HEK293 (cell line): ENCODE data around the gene GAS2L2.

ENCODE experiments used
- BCL11A ChIP-seq: fragments of 450-650 bp; formaldehyde crosslinking; IDR thresholded peaks from 2 replicates; pipeline ENCODE4 v1.5.1; 2016; ENCODE audit warnings: low read depth, missing biosample characterization, missing genetic modification characterization
- BCL11B ChIP-seq: fragments of 450-650 bp; formaldehyde crosslinking; IDR thresholded peaks from 2 replicates; pipeline ENCODE4 v1.5.1; 2016; ENCODE audit warnings: low read depth, missing biosample characterization, missing genetic modification characterization
- GFI1B ChIP-seq: fragments of 450-650 bp; formaldehyde crosslinking; IDR thresholded peaks from 2 replicates; pipeline ENCODE4 v1.5.1; 2016; ENCODE audit warnings: missing biosample characterization, missing genetic modification characterization
- HOXA7 ChIP-seq: sonication (generic); formaldehyde crosslinking; IDR thresholded peaks from 2 replicates; pipeline ENCODE4 v1.8.1; 2022; ENCODE audit warnings: missing genetic modification reagents, borderline replicate concordance
- HOXD13 ChIP-seq: sonication (generic); formaldehyde crosslinking; IDR thresholded peaks from 2 replicates; pipeline ENCODE4 v1.8.0; 2022; ENCODE audit warnings: missing genetic modification reagents, borderline replicate concordance
- IKZF3 ChIP-seq: fragments of 450-650 bp; IDR thresholded peaks from 2 replicates; pipeline ENCODE4 v1.5.0; 2018; ENCODE audit warnings: missing biosample characterization, mild to moderate bottlenecking, missing genetic modification characterization, moderate library complexity
- KLF17 ChIP-seq: fragments of 450-650 bp; formaldehyde crosslinking; IDR thresholded peaks from 2 replicates; pipeline ENCODE4 v1.5.1; 2016; ENCODE audit warnings: missing biosample characterization, missing genetic modification characterization
- KLF8 ChIP-seq: fragments of 450-650 bp; formaldehyde crosslinking; IDR thresholded peaks from 2 replicates; pipeline ENCODE4 v1.5.1; 2016; ENCODE audit warnings: missing biosample characterization, missing genetic modification characterization
- MEIS1 ChIP-seq: sonication (generic); formaldehyde crosslinking; IDR thresholded peaks from 2 replicates; pipeline ENCODE4 v1.8.1; 2022; ENCODE audit warnings: missing genetic modification reagents, mild to moderate bottlenecking, borderline replicate concordance
- REPIN1 ChIP-seq: fragments of 450-650 bp; formaldehyde crosslinking; IDR thresholded peaks from 2 replicates; pipeline ENCODE4 v1.5.1; 2017; ENCODE audit warnings: missing biosample characterization, missing genetic modification characterization, low read depth
- SP3 ChIP-seq: fragments of 450-650 bp; formaldehyde crosslinking; IDR thresholded peaks from 2 replicates; pipeline ENCODE4 v1.5.1; 2016; ENCODE audit warnings: missing biosample characterization, missing genetic modification characterization
- ZBTB44 ChIP-seq: fragments of 450-650 bp; IDR thresholded peaks from 2 replicates; pipeline ENCODE4 v1.5.1; 2018; ENCODE audit warnings: missing biosample characterization, mild to moderate bottlenecking, missing genetic modification characterization
- ZNF174 ChIP-seq: fragments of 450-650 bp; formaldehyde crosslinking; IDR thresholded peaks from 2 replicates; pipeline ENCODE4 v1.5.0; 2017; ENCODE audit warnings: missing biosample characterization, mild to moderate bottlenecking, missing genetic modification characterization
- ZNF211 ChIP-seq: fragments of 450-650 bp; formaldehyde crosslinking; IDR thresholded peaks from 2 replicates; pipeline ENCODE4 v1.5.1; 2016; ENCODE audit warnings: low read depth, missing biosample characterization, missing genetic modification characterization
- ZNF223 ChIP-seq: fragments of 450-650 bp; formaldehyde crosslinking; IDR thresholded peaks from 2 replicates; pipeline ENCODE4 v1.5.1; 2016; ENCODE audit warnings: missing biosample characterization, missing genetic modification characterization
- ZNF239 ChIP-seq: fragments of 450-650 bp; formaldehyde crosslinking; IDR thresholded peaks from 2 replicates; pipeline ENCODE4 v1.5.1; 2016; ENCODE audit warnings: missing biosample characterization, missing genetic modification characterization
- ZNF24 ChIP-seq: fragments of 450-650 bp; formaldehyde crosslinking; IDR thresholded peaks from 2 replicates; pipeline ENCODE4 v1.5.1; 2016; ENCODE audit warnings: missing biosample characterization, missing genetic modification characterization
- ZNF280D ChIP-seq: fragments of 450-650 bp; formaldehyde crosslinking; IDR thresholded peaks from 2 replicates; pipeline ENCODE4 v1.5.1; 2016; ENCODE audit warnings: missing biosample characterization, missing genetic modification characterization
- ZNF292 ChIP-seq: fragments of 450-650 bp; formaldehyde crosslinking; IDR thresholded peaks from 2 replicates; pipeline ENCODE4 v1.5.1; 2016; ENCODE audit warnings: low read depth, missing biosample characterization, missing genetic modification characterization, borderline replicate concordance
- ZNF311 ChIP-seq: fragments of 450-650 bp; formaldehyde crosslinking; IDR thresholded peaks from 2 replicates; pipeline ENCODE4 v1.5.1; 2017; ENCODE audit warnings: missing biosample characterization, missing genetic modification characterization, borderline replicate concordance
- ZNF518A ChIP-seq: fragments of 450-650 bp; formaldehyde crosslinking; conservative IDR thresholded peaks from 2 replicates; pipeline ENCODE4 v1.5.1; 2016; ENCODE audit warnings: low read depth, missing biosample characterization, missing genetic modification characterization
- ZNF549 ChIP-seq: fragments of 450-650 bp; IDR thresholded peaks from 2 replicates; pipeline ENCODE4 v1.5.1; 2018; ENCODE audit warnings: missing biosample characterization, missing genetic modification characterization, mild to moderate bottlenecking, inconsistent platforms, moderate library complexity
- ZNF600 ChIP-seq: fragments of 450-650 bp; formaldehyde crosslinking; IDR thresholded peaks from 2 replicates; pipeline ENCODE4 v1.5.1; 2016; ENCODE audit warnings: missing biosample characterization, missing genetic modification characterization
- ZNF626 ChIP-seq: fragments of 450-650 bp; sonication (Bioruptor Pico); formaldehyde crosslinking; IDR thresholded peaks from 2 replicates; pipeline ENCODE4 v1.5.1; 2018; ENCODE audit warnings: missing biosample characterization, missing genetic modification characterization, inconsistent platforms
- ZNF658 ChIP-seq: fragments of 450-650 bp; formaldehyde crosslinking; IDR thresholded peaks from 2 replicates; pipeline ENCODE4; 2016; ENCODE audit warnings: missing biosample characterization, missing genetic modification characterization
- ZNF785 ChIP-seq: fragments of 450-650 bp; formaldehyde crosslinking; IDR thresholded peaks from 2 replicates; pipeline ENCODE4 v1.5.1; 2016; ENCODE audit warnings: missing biosample characterization, missing genetic modification characterization
- ZSCAN18 ChIP-seq: fragments of 450-650 bp; formaldehyde crosslinking; IDR thresholded peaks from 2 replicates; pipeline ENCODE4 v1.5.1; 2016; ENCODE audit warnings: missing biosample characterization, missing genetic modification characterization
- ZSCAN30 ChIP-seq: fragments of 450-650 bp; IDR thresholded peaks from 2 replicates; pipeline ENCODE4 v1.5.1; 2018; ENCODE audit warnings: missing biosample characterization, mild to moderate bottlenecking, missing genetic modification characterization, moderate library complexity

The GAS2L2 gene

GRCh38 chr17:35731239-35731916 lies 21.7 kb downstream of the GAS2L2 start, which contains the start of gene RASL10B (continued):
- TF ChIP-seq ZNF24 = no peak
- no peak for TF ChIP-seq ZNF239 (tag by site-specific recombination)
- TF ChIP-seq ZNF311 (tag by site-specific recombination) = no peak
- peak; percentile 45 for TF ChIP-seq SP3 (tag by site-specific recombination)
- TF ChIP-seq ZSCAN30 (tag by site-specific recombination) = peak; percentile 46; the same call in 1 of the 2 replicates
- peak; percentile 89 for TF ChIP-seq BCL11B (tag by site-specific recombination)
- no peak for TF ChIP-seq ZNF549 (tag by site-specific recombination)
- TF ChIP-seq ZNF292 = no peak
- no peak for TF ChIP-seq ZNF223 (tag by site-specific recombination)
- no peak for TF ChIP-seq HOXD13 (CRISPR knock-in tag)
- TF ChIP-seq GFI1B (tag by site-specific recombination) = no peak
- TF ChIP-seq ZNF658 (tag by site-specific recombination) = no peak
- TF ChIP-seq ZSCAN18 (tag by site-specific recombination) = no peak
- TF ChIP-seq ZNF626 = no peak
- no peak for TF ChIP-seq ZNF518A (tag by site-specific recombination)
- TF ChIP-seq KLF17 (tag by site-specific recombination) = no peak; the same call in 1 of the 2 replicates
- TF ChIP-seq ZNF280D = no peak
- TF ChIP-seq BCL11A (tag by site-specific recombination) = no peak
- TF ChIP-seq ZBTB44 (tag by site-specific recombination) = 0 out of 2 replicates have a peak, but pooled peaks have one; percentile 18
- TF ChIP-seq MEIS1 (CRISPR knock-in tag) = no peak
- no peak for TF ChIP-seq HOXA7
- TF ChIP-seq ZNF174 (tag by site-specific recombination) = no peak
- no peak for TF ChIP-seq ZNF785 (tag by site-specific recombination)
- TF ChIP-seq IKZF3 (tag by site-specific recombination) = no peak; the same call in 1 of the 2 replicates
- no peak for TF ChIP-seq ZNF211
- peak; percentile 62; the same call in 1 of the 2 replicates for TF ChIP-seq KLF8 (tag by site-specific recombination)
- no peak for TF ChIP-seq REPIN1
- TF ChIP-seq ZNF600 (tag by site-specific recombination) = 0 out of 2 replicates have a peak, but pooled peaks have one; percentile 33
